Measurements from ENCODE around the gene RBM26.

DNA sequence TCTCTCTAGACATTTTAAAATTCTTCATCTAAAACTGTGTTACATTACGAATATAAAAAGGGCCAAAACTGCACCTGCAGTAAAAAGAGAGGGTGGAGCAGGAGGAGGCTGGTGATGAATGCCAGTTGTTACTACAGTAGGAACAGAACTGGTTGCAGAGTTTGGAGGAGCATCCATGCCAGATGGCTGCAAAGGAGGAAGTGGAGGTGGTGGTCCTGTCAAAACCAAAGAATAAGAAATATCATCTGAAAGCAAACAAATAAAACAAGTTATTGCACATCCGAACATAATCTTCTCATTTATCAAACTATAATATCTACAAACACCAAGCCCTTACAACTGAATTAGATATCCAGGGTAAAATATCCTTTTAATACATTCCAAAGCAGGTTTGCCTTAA, 40.1 kb downstream of the RBM26 start:
- TF ChIP-seq, protein P1, sequence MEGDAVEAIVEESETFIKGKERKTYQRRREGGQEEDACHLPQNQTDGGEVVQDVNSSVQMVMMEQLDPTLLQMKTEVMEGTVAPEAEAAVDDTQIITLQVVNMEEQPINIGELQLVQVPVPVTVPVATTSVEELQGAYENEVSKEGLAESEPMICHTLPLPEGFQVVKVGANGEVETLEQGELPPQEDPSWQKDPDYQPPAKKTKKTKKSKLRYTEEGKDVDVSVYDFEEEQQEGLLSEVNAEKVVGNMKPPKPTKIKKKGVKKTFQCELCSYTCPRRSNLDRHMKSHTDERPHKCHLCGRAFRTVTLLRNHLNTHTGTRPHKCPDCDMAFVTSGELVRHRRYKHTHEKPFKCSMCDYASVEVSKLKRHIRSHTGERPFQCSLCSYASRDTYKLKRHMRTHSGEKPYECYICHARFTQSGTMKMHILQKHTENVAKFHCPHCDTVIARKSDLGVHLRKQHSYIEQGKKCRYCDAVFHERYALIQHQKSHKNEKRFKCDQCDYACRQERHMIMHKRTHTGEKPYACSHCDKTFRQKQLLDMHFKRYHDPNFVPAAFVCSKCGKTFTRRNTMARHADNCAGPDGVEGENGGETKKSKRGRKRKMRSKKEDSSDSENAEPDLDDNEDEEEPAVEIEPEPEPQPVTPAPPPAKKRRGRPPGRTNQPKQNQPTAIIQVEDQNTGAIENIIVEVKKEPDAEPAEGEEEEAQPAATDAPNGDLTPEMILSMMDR (IDR thresholded peaks at IDR 0.05; ENCODE audit: low read length), result no peak
- TF ChIP-seq EZH2phosphoT487 (IDR thresholded peaks at IDR 0.05; ENCODE audit: low read length), result no peak
- TF ChIP-seq EZH2 (optimal IDR thresholded peaks at IDR 0.05; ENCODE audit: low read depth, low read length), result no peak
